Left renal cortex interstitium (tissue), 4 donors: ENCODE results near the gene CADM1. TPM values are rescaled to one million over a fixed set of nuclear protein-coding genes. Genes with fewer than 3 reads are reported as not detected.

Experiments used
- DNase-seq, 4 donors: peaks; one replicate each; pipeline ENCODE4 v3.0.0-alpha.2; 2013; ENCODE audit warnings: low read depth in 4 of 4, low spot score in 2 of 4, missing footprints in 1 of 4
- polyA plus RNA-seq, 4 donors: library from polyadenylated mRNA; unstranded; fragments of 120-200 nt; gene quantifications; one replicate each; pipeline ENCODE4 v1.2.1, GENCODE V29; 2013; ENCODE audit not compliant: insufficient read length in 4 of 4

Gene CADM1
- polyA plus RNA-seq, 4 donors: 120 to 140 (median 132) TPM

GRCh38 chr11:115167456-115167855 is 336.8 kb downstream of the CADM1 start:
- DNase-seq: no peak

- DNase-seq: no peak
Observed at GRCh38 chr11:115166820-115167219, 337.4 kb downstream of the CADM1 start.

- no peak for DNase-seq
Observed at GRCh38 chr11:115164774-115165173, 339.4 kb downstream of the CADM1 start.

GRCh38 chr11:115162919-115163318 is 341.3 kb downstream of the CADM1 start:
- no peak for DNase-seq

- no peak for DNase-seq
Observed at GRCh38 chr11:115161876-115162275, 342.3 kb downstream of the CADM1 start.

- DNase-seq: no peak
Observed at GRCh38 chr11:115159207-115159606, 345.0 kb downstream of the CADM1 start.

GRCh38 chr11:115158053-115158452 is 346.2 kb downstream of the CADM1 start:
- no peak for DNase-seq

- DNase-seq: no peak
Observed at GRCh38 chr11:115157247-115157646, 347.0 kb downstream of the CADM1 start.

GRCh38 chr11:115155978-115156377 is 348.2 kb downstream of the CADM1 start:
- DNase-seq: no peak

GRCh38 chr11:115155320-115155719 is 348.9 kb downstream of the CADM1 start:
- DNase-seq: no peak

- no peak for DNase-seq
Observed at GRCh38 chr11:115154355-115154736, 349.9 kb downstream of the CADM1 start.

GRCh38 chr11:115153731-115154354 is 350.4 kb downstream of the CADM1 start:
- DNase-seq: no peak

- no peak for DNase-seq
Observed at GRCh38 chr11:115153135-115153534, 351.1 kb downstream of the CADM1 start.

- DNase-seq: no peak
Observed at GRCh38 chr11:115151010-115151409, 353.2 kb downstream of the CADM1 start.

GRCh38 chr11:115148691-115149090 is 355.5 kb downstream of the CADM1 start:
- DNase-seq: no peak

- DNase-seq: no peak
Observed at GRCh38 chr11:115148101-115148500, 356.1 kb downstream of the CADM1 start.

GRCh38 chr11:115147243-115147807 is 356.9 kb downstream of the CADM1 start:
- no peak for DNase-seq

- no peak for DNase-seq
Observed at GRCh38 chr11:115146425-115146824, 357.8 kb downstream of the CADM1 start.

GRCh38 chr11:115145324-115145723 is 358.9 kb downstream of the CADM1 start:
- no peak for DNase-seq

- no peak for DNase-seq
Observed at GRCh38 chr11:115144914-115145313, 359.3 kb downstream of the CADM1 start.

GRCh38 chr11:115144014-115144413 is 360.2 kb downstream of the CADM1 start:
- DNase-seq: no peak

GRCh38 chr11:115141231-115142114 is 362.7 kb downstream of the CADM1 start:
- no peak for DNase-seq
